ENCODE data around the gene UGT1A7.

DNA sequence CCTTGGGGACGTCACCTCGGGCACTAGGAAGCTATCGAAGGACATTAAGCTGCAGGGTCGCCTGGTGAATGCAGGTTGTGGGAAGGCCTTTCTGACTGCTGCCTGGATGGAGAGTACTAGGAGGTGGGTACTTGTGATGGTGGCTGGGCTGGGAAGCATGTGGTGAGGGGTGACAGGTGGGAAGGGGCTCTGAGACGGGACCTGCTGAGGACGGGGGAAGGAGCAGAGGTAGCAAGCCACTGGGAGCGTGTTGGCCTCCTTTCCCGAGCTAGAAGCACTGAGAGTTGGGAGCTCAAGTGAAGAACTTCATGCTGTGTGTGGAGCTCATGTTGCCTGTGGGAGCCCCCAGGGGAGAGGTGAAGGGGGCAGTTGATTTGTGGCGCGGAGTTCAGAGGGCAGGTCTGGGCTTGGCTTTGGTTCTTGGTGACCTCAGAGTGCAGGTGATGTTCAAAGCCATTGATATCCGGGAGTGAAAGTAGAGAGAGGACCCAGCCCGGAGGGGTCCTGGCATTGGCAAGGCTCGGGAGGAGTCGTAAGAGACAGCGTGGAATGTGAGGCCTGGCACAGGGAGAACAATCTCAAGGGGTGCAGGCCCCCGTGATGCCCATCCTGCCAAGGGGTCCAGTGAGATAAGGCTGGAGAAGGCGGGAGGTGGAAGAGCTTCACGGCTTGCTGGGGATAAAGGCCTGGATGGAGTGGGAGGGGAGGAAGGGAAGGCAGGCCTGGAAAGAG is 109.6 kb downstream of the UGT1A7 start:
- TF ChIP-seq, protein P1, sequence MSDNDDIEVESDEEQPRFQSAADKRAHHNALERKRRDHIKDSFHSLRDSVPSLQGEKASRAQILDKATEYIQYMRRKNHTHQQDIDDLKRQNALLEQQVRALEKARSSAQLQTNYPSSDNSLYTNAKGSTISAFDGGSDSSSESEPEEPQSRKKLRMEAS (IDR thresholded peaks at IDR 0.05), result no peak
- TF ChIP-seq, protein P2, sequence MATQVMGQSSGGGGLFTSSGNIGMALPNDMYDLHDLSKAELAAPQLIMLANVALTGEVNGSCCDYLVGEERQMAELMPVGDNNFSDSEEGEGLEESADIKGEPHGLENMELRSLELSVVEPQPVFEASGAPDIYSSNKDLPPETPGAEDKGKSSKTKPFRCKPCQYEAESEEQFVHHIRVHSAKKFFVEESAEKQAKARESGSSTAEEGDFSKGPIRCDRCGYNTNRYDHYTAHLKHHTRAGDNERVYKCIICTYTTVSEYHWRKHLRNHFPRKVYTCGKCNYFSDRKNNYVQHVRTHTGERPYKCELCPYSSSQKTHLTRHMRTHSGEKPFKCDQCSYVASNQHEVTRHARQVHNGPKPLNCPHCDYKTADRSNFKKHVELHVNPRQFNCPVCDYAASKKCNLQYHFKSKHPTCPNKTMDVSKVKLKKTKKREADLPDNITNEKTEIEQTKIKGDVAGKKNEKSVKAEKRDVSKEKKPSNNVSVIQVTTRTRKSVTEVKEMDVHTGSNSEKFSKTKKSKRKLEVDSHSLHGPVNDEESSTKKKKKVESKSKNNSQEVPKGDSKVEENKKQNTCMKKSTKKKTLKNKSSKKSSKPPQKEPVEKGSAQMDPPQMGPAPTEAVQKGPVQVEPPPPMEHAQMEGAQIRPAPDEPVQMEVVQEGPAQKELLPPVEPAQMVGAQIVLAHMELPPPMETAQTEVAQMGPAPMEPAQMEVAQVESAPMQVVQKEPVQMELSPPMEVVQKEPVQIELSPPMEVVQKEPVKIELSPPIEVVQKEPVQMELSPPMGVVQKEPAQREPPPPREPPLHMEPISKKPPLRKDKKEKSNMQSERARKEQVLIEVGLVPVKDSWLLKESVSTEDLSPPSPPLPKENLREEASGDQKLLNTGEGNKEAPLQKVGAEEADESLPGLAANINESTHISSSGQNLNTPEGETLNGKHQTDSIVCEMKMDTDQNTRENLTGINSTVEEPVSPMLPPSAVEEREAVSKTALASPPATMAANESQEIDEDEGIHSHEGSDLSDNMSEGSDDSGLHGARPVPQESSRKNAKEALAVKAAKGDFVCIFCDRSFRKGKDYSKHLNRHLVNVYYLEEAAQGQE (IDR thresholded peaks at IDR 0.05; ENCODE audit: low read depth), result no peak
- no peak for TF ChIP-seq TEAD4 (IDR thresholded peaks at IDR 0.05)
